Measurements from ENCODE around the gene PPP1R16B. TPM values are rescaled to one million over a fixed set of nuclear protein-coding genes. Genes with fewer than 3 reads are reported as not detected.

PPP1R16B gene
- polyA plus RNA-seq, 2 of the 4 experiments (the other 2 are of a cell fraction): 0.17 to 0.31 TPM

- no peak for DNase-seq (ENCODE audit: low read depth in 1 of 2, low spot score in 1 of 2)
- 80% methylated on average over 8 of the region's 8 CpGs for WGBS (ENCODE audit: missing lambda C conversion rate)
- ChIA-PET POLR2A (no interaction called here), CTCF (no interaction called here)
- ATAC-seq: no peak
- no peak overlapping the region for H3K4me3 ChIP-seq
- no peak for FAIRE-seq
- no peak for TF ChIP-seq MAX (IDR thresholded peaks at IDR 0.05)
- TF ChIP-seq RCOR1 (IDR thresholded peaks at IDR 0.05; ENCODE audit: low read depth, low read length): no peak
- TF ChIP-seq RARB (CRISPR knock-in tag; IDR thresholded peaks at IDR 0.05): no peak
- TF ChIP-seq RFX5 (IDR thresholded peaks at IDR 0.05): no peak
- no peak for TF ChIP-seq HOXA7 (CRISPR knock-in tag; IDR thresholded peaks at IDR 0.05)
- no peaks in the 10 kb centered on the region for H3K4me1 ChIP-seq
- no peaks in the 10 kb centered on the region for H3K9me3 ChIP-seq
- no peak overlapping the region for H3K27ac ChIP-seq
- H3K4me2 ChIP-seq: no peak overlapping the region
These were observed 48.3 kb downstream of the PPP1R16B start for GRCh38 chr20:38853759-38854158.

- CTCF ChIA-PET: interaction anchor here (1.6 kb wide), 1 partner anchor 39 kb away, joined by 4 read pairs; no protein-coding TSS in a partner anchor
- Histone ChIP-seq H3K27ac (peak overlapping the region in 1 of 2 experiments; percentile 31; a peak in 1 of 6 replicates), H3K4me3 (no peak overlapping the region), H3K4me2 (no peak overlapping the region), H3K4me1 (no peaks in the 10 kb centered on the region), H3K9me3 (no peaks in the 10 kb centered on the region)
- ATAC-seq (no peak), DNase-seq (ENCODE audit: low read depth in 1 of 2, low spot score in 1 of 2) (no peak), FAIRE-seq (no peak)
- 41% methylated on average over 3 of the region's 3 CpGs for WGBS (ENCODE audit: missing lambda C conversion rate)
- POLR2A ChIA-PET: no interaction called here
- TF ChIP-seq MAFK (IDR thresholded peaks at IDR 0.05; ENCODE audit: partially characterized antibody): peak; percentile 94
- no peak for TF ChIP-seq HOXA7 (CRISPR knock-in tag; IDR thresholded peaks at IDR 0.05)
- TF ChIP-seq HOXB5 (CRISPR knock-in tag; IDR thresholded peaks at IDR 0.05): no peak
- no peak for TF ChIP-seq FOXS1 (CRISPR knock-in tag; IDR thresholded peaks at IDR 0.05)
- TF ChIP-seq REST (IDR thresholded peaks at IDR 0.05): no peak
- TF ChIP-seq RCOR1 (IDR thresholded peaks at IDR 0.05; ENCODE audit: low read depth, low read length): no peak
- TF ChIP-seq, protein P1, sequence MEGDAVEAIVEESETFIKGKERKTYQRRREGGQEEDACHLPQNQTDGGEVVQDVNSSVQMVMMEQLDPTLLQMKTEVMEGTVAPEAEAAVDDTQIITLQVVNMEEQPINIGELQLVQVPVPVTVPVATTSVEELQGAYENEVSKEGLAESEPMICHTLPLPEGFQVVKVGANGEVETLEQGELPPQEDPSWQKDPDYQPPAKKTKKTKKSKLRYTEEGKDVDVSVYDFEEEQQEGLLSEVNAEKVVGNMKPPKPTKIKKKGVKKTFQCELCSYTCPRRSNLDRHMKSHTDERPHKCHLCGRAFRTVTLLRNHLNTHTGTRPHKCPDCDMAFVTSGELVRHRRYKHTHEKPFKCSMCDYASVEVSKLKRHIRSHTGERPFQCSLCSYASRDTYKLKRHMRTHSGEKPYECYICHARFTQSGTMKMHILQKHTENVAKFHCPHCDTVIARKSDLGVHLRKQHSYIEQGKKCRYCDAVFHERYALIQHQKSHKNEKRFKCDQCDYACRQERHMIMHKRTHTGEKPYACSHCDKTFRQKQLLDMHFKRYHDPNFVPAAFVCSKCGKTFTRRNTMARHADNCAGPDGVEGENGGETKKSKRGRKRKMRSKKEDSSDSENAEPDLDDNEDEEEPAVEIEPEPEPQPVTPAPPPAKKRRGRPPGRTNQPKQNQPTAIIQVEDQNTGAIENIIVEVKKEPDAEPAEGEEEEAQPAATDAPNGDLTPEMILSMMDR (IDR thresholded peaks at IDR 0.05): no peak
- TF ChIP-seq JUNB (IDR thresholded peaks at IDR 0.05): no peak
- no peak for TF ChIP-seq CBX2 (IDR thresholded peaks at IDR 0.05; ENCODE audit: borderline replicate concordance, low read depth)
- TF ChIP-seq HEYL (CRISPR knock-in tag; IDR thresholded peaks at IDR 0.05): no peak
- TF ChIP-seq NFE2L2 (conservative IDR thresholded peaks at IDR 0.05; ENCODE audit: low read length): peak; percentile 82
- TF ChIP-seq MAZ (IDR thresholded peaks at IDR 0.05; ENCODE audit: borderline replicate concordance, low read depth, low read length): no peak
- no peak for TF ChIP-seq CHD4 (IDR thresholded peaks at IDR 0.05; ENCODE audit: borderline replicate concordance)
These were observed 49.2 kb downstream of the PPP1R16B start for GRCh38 chr20:38854654-38855066.

DNA sequence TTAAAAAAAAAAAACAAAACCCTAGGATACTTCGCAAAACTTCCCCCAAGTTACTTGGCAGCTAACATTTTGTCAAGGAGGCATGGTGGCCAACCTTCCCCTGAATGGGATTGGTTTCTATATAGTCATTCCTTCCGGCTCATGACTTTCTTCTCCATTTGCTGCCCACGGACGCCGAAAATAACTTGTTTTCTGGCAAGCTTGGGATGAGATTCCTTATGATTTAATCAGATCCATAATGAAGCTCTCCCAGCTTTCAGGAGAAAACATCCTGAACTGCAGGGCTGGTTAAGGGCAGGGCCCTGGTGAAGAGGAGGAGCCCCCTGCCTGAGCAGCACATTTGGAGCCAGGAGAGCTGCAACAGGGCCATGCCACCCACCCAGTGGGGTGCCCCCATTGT is 49.9 kb downstream of the PPP1R16B start:
- no peak for ATAC-seq
- Histone ChIP-seq H3K9me3 (no peaks in the 10 kb centered on the region), H3K4me3 (no peak overlapping the region), H3K4me1 (no peaks in the 10 kb centered on the region), H3K4me2 (no peak overlapping the region), H3K27ac (no peak overlapping the region; a peak in 1 of 6 replicates)
- DNase-seq (ENCODE audit: low read depth in 1 of 2, low spot score in 1 of 2): no peak
- CTCF ChIA-PET: interaction anchor here (0.8 to 1.6 kb wide), 2 partner anchors 38 to 65 kb away, joined by 3 to 4 read pairs; no protein-coding TSS in a partner anchor
- TF ChIP-seq HOXB5 (CRISPR knock-in tag; IDR thresholded peaks at IDR 0.05) (no peak), RNF2 (IDR thresholded peaks at IDR 0.05; ENCODE audit: borderline replicate concordance, low read depth) (no peak), RFX5 (IDR thresholded peaks at IDR 0.05) (no peak), HEYL (CRISPR knock-in tag; IDR thresholded peaks at IDR 0.05) (no peak), PHF8 (IDR thresholded peaks at IDR 0.05; ENCODE audit: borderline replicate concordance, low read depth) (no peak), PBX3 (IDR thresholded peaks at IDR 0.05) (no peak), NFE2L2 (conservative IDR thresholded peaks at IDR 0.05; ENCODE audit: low read length) (no peak), KDM1A (IDR thresholded peaks at IDR 0.05; ENCODE audit: low read depth) (no peak), ZC3H11A (IDR thresholded peaks at IDR 0.05) (no peak), ZNF302 (CRISPR knock-in tag; IDR thresholded peaks at IDR 0.05) (no peak), EHF (CRISPR knock-in tag; IDR thresholded peaks at IDR 0.05) (no peak)
- 83% methylated on average over 5 of the region's 5 CpGs for WGBS (ENCODE audit: missing lambda C conversion rate)
- POLR2A ChIA-PET: no interaction called here
- no peak for FAIRE-seq

Measured in A549 (cell line).